ENCODE results near the gene SLC19A1.

SLC19A1 gene

DNA sequence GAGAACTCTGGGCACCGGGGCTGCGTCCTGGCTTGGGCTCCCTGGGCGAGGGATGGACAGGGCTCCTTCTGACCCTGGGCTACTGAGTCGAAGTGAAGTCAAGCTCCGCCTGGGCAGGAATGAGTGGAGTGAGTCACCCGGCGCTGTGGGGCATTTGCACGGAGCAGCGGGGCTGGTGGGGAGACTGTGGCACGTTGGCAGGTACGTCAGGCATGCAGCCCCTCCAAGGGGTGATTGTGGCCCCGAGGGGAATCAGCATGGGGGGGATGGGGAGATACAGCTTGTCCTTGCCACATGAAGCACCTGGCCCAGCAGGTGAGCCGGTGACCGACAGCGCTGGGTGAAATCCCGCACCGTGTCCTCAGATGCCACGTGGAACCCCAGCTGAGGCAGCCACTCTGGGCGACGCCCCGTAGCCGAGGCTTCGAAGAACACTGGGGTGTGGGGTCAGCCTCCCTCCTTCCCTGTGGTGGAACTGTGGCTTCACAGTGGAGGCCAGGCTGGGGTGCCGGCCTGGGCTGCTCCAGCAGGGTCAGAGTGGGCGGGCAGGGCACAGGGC is 74.9 kb downstream of the SLC19A1 start:
- Mint-ChIP-seq H3K4me1 (peaks cover 14% of the 10 kb centered on the region), H3K4me3 (no peak overlapping the region)

DNA sequence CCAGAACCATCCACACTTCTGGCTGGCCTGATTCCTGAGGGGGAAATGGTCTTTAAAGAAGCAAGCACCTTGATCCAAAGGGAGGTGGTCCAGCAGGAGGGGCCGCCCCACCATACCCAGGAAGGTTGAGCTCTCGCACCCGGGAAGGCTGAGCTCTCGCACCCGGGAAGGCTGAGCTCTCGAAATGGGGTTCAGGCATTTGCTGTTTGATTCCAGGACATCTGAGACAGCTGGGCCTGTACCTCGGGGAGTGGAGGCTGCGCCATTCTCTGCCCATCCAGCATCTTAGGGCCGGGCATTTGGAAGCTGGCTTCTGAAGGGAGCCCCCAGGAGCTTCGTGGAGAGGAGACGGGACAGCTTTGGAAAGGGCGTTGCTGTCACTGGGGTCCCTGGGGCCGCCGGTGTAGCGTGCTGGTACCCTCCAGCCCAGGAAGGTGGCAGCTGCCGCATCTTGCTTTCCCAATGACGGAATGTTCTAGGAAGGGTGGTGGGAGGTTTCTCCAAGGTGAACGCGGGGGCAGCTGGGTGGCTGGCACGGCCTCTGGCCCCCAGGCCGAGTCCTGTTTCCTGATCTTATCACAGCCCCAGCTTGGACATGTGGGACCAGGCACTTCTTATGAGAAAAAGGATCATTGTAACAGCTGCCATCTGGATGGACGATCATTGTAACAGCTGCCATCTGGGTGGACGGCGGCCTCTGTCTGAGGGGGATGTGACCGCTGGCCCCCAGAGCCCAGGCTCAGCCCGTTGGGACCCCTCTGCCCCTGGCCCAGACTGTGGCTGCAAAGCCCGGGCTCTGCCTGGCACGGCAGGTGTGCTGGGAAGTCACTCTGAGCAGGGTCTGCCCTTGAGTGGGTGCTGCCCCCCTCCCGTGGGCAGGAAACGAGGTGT is 75.7 kb downstream of the SLC19A1 start:
- H3K27ac Mint-ChIP-seq, result no peak overlapping the region
- H3K9me3 Mint-ChIP-seq, result peaks cover 9% of the 10 kb centered on the region
- ATAC-seq (ENCODE audit: low read depth), result no peak
- peaks cover 14% of the 10 kb centered on the region for H3K4me1 Mint-ChIP-seq
- DNase-seq (ENCODE audit: low spot score in 2 of 2), result no peak
- peak overlapping the region; percentile 83 for H3K4me3 Mint-ChIP-seq
- H3K36me3 Mint-ChIP-seq, result peaks cover 2% of the 10 kb centered on the region
- peaks cover 6% of the 10 kb centered on the region for H3K27me3 Mint-ChIP-seq

More for the DNA sequence above, 74.9 kb downstream of the SLC19A1 start:
- H3K36me3 Mint-ChIP-seq, result peaks cover 2% of the 10 kb centered on the region
- H3K27me3 Mint-ChIP-seq, result peaks cover 6% of the 10 kb centered on the region
- DNase-seq (ENCODE audit: low spot score in 2 of 2) (no peak), ATAC-seq (ENCODE audit: low read depth) (no peak)
- H3K9me3 Mint-ChIP-seq, result peaks cover 4% of the 10 kb centered on the region
- no peak overlapping the region for H3K27ac Mint-ChIP-seq

DNA sequence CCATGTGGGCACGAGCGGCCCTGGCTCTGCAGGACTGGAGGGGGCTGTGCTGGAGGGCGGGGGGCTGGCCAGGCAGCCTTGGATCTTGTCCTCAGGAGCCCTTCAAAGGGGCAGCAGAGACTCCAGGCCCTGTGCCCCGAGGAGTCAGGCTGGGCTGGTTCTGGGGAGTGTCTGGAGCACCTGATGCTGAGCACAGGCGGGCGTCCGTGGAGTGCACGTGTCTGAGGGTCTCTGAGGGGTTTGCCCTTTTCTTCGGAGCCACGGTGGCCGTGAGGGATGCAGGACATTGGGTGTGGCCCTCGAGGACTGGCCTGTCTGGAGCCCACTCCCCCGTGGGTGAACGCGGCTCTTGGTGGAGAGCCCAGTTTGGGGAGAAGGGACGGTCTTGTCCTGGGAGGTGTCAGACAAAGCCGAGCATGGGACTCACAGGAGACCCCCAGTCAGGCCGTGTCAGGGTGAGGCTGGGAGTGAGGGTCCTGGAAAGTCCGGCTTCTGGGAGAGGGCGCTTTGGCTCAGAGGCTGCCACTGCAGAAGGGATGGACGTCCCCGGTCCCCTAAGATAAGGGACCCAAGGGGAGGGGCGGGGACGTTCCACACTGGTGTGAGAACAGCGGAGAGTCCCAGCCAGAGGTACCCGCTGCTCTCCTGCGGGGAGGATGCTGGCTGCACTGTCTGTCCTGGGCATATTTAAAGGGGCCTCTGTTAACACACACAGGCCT is 76.5 kb downstream of the SLC19A1 start:
- peaks cover 2% of the 10 kb centered on the region for H3K36me3 Mint-ChIP-seq
- DNase-seq (ENCODE audit: low spot score in 2 of 2), result no peak
- peak overlapping the region; percentile 86 for H3K27ac Mint-ChIP-seq
- H3K4me1 Mint-ChIP-seq, result peaks cover 10% of the 10 kb centered on the region
- peaks cover 11% of the 10 kb centered on the region for H3K9me3 Mint-ChIP-seq
- H3K4me3 Mint-ChIP-seq, result peak overlapping the region; percentile 83
- peaks cover 8% of the 10 kb centered on the region for H3K27me3 Mint-ChIP-seq
- ATAC-seq (ENCODE audit: low read depth), result no peak

DNA sequence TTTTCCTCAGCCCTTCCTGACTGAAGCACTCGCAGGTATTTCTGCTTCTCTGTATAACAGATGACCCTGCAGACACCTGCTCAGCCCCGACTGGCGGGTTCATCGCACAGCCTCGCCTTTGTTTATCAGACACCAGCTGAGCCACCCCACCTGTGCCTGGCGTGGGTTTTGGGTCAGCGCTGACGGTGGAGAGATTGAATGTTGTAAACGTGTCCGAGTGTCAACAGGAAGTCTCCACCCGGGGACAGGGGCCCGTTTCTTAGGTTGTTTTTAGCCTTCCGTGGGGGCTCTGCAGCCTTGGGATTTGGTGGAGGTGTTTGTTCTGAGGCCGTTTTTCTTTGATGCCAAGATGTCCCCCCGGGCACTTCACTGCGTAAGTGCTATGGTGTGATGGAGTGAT is 77.1 kb downstream of the SLC19A1 start:
- peaks cover 10% of the 10 kb centered on the region for H3K4me1 Mint-ChIP-seq
- no peak for DNase-seq (ENCODE audit: low spot score in 2 of 2)
- H3K36me3 Mint-ChIP-seq, result peaks cover 2% of the 10 kb centered on the region
- ATAC-seq (ENCODE audit: low read depth), result peak; percentile 74
- peak overlapping the region; percentile 86 for H3K27ac Mint-ChIP-seq
- H3K4me3 Mint-ChIP-seq, result peak overlapping the region; percentile 83
- H3K9me3 Mint-ChIP-seq, result peaks cover 11% of the 10 kb centered on the region
- peaks cover 11% of the 10 kb centered on the region for H3K27me3 Mint-ChIP-seq

DNA sequence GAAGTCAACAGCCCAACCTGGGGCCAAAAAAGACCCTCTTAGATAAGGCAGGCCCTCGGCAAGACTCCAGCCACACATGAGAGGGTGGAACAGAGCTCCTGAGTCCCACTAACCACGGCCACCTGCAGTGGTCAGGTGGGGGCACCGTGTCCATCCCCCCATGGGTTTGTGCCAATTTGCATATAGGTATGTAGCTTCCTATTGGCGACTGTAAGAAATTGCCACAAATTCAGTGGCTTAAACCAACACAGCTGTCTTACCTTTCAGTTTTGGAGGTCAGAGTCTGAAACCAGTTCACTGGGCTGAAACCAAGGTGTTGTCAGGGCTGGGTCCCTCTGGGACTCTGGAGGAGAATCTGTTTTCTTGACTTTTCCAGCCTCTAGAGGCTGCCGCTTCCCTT is 77.9 kb downstream of the SLC19A1 start:
- Mint-ChIP-seq H3K4me3 (peak overlapping the region; percentile 83), H3K27me3 (peaks cover 11% of the 10 kb centered on the region), H3K4me1 (peaks cover 10% of the 10 kb centered on the region), H3K9me3 (peaks cover 11% of the 10 kb centered on the region), H3K36me3 (peaks cover 2% of the 10 kb centered on the region), H3K27ac (peak overlapping the region; percentile 86)
- peak; percentile 35 for ATAC-seq (ENCODE audit: low read depth)
- DNase-seq (ENCODE audit: low spot score in 2 of 2), result no peak

DNA sequence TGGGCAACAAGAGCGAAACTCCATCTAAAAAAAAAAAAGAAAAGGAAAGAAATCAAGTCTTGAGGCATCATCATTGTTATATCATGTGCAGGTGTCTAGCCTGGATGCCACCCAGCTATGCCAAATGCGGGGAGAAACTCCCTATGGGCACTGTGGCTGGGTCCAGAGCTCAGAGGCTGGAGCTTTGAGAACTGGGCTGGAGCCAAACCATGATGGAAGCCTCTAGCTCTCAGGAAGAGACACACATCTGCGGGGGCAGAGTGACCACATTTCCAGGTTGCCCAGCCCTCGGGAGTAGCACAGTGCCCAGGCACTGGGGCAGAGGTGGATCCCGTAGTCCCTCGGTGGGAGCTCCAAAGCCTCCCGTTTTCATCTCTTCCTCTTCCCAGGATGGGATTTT is 78.4 kb downstream of the SLC19A1 start:
- no peak for DNase-seq (ENCODE audit: low spot score in 2 of 2)
- Mint-ChIP-seq H3K36me3 (peaks cover 2% of the 10 kb centered on the region), H3K9me3 (peaks cover 11% of the 10 kb centered on the region), H3K27ac (no peak overlapping the region), H3K27me3 (peaks cover 11% of the 10 kb centered on the region), H3K4me1 (peaks cover 10% of the 10 kb centered on the region), H3K4me3 (no peak overlapping the region)
- ATAC-seq (ENCODE audit: low read depth), result no peak

DNA sequence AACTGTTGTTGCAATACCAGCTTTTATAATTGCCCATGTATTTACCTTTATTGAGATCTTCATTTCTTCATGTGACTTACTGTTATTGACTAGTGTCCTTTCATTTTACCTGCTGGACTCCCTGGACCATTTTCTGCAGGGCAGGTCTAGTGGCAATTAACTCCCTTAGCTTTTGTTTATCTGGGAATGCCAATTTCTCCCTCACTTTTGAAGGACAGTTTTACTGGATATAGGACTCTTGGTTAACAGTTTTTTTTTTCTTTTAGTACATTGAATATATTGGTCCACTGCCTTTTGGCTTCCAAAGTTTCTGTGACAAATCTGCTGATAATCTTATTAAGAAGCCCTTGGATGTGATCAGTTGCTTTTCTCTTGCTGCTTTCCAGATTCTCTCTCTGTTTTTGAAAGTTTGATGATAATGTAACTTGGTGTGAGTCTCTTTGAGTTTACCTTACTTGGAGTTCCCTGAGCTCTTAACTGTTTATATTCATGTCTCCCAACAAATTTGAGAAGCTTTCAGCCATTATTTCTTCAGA is 80.4 kb downstream of the SLC19A1 start:
- DNase-seq (ENCODE audit: low spot score in 2 of 2), result no peak
- H3K4me3 Mint-ChIP-seq, result no peak overlapping the region
- peaks cover 11% of the 10 kb centered on the region for H3K27me3 Mint-ChIP-seq
- no peak overlapping the region for H3K27ac Mint-ChIP-seq
- peaks cover 11% of the 10 kb centered on the region for H3K9me3 Mint-ChIP-seq
- H3K4me1 Mint-ChIP-seq, result peaks cover 10% of the 10 kb centered on the region
- ATAC-seq (ENCODE audit: low read depth), result no peak
- H3K36me3 Mint-ChIP-seq, result peaks cover 2% of the 10 kb centered on the region

DNA sequence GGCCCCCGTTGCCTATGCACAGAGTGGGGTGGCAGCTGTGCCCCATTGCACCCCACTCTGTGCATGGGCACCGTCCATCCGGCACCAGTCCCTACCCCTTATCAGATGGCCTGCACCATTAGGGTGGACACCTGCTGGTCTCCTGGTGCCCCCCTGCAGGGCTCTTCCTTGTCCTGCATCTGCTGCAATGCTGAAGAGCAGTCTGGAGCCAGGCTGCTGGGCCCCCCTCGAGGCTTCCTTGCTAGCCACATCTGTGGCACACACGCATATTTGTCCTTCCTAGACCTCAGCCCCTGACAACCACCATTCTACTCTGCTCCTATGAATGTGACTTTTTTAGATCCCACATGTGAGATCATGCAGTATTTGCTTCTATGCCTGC is 80.9 kb downstream of the SLC19A1 start:
- ATAC-seq (ENCODE audit: low read depth) (no peak), DNase-seq (ENCODE audit: low spot score in 2 of 2) (no peak)
- H3K36me3 Mint-ChIP-seq, result peaks cover 2% of the 10 kb centered on the region
- peaks cover 11% of the 10 kb centered on the region for H3K27me3 Mint-ChIP-seq
- H3K27ac Mint-ChIP-seq, result no peak overlapping the region
- H3K4me1 Mint-ChIP-seq, result peaks cover 10% of the 10 kb centered on the region
- peaks cover 11% of the 10 kb centered on the region for H3K9me3 Mint-ChIP-seq
- no peak overlapping the region for H3K4me3 Mint-ChIP-seq

DNA sequence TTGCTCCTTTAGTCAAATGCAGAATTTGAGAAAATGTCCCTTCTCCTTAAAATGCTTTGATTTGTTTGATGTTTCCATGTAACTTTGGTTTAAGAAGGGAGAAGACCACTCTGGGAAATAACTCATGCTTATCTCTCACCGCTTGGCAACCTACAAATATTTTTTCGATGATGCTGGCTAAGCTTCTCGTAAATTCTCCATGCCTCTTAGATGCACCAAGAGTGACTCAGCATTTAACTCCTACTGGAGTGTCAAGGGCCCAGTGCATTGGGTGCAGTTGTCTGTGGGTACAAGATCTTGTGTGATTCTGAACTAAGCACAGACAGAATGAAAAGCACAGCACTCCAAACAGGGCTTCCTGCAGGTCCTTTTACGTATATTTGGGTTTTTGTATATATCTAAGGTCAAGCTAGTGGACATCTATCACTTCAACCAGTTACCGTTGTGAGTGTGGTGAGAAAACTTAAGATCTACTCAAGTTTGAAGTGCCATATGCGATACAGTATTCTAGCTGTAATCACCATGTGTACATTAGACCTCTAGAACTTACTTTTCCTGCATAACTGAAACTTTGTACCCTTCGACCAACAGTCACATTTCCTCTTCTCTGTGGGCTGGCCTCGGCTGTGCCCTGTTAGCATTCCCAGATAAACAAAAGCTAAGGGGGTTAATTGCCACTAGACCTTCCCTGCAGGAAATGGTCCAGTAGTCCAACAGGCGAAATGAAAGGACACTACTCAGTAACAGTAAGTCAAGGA is 81.5 kb downstream of the SLC19A1 start:
- Mint-ChIP-seq H3K27ac (no peak overlapping the region), H3K9me3 (peaks cover 11% of the 10 kb centered on the region), H3K4me3 (no peak overlapping the region), H3K4me1 (peaks cover 10% of the 10 kb centered on the region), H3K27me3 (peaks cover 11% of the 10 kb centered on the region), H3K36me3 (peaks cover 2% of the 10 kb centered on the region)
- ATAC-seq (ENCODE audit: low read depth) (no peak), DNase-seq (ENCODE audit: low spot score in 2 of 2) (no peak)

DNA sequence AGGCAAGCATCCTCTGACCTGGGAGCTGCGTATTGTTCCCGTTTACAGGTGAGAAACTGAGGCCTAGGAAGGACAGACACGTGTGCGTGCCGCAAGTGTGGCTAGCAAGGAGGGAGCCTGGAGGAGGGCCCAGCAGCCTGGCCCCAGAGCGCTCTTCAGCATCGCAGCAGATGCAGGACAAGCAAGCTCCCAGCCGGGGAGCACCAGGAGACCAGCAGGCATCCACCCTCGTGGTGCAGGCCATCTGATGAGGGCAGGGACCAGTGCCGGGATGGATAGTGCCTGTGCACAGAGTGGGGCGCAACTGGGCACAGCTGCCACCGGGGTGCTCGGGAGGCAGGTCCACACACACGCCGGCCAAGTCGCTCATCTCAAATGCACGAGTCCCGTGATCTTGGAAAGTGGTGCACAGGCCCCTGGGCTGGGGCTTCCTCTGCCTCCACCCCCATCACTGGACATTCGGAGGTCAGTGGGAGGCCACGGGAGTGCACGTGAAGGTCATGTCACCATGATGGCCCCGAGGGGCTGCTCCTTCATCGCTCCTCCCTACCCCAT is 82.2 kb downstream of the SLC19A1 start:
- peaks cover 2% of the 10 kb centered on the region for H3K36me3 Mint-ChIP-seq
- no peak overlapping the region for H3K27ac Mint-ChIP-seq
- no peak overlapping the region for H3K4me3 Mint-ChIP-seq
- peaks cover 7% of the 10 kb centered on the region for H3K4me1 Mint-ChIP-seq
- H3K27me3 Mint-ChIP-seq, result peaks cover 7% of the 10 kb centered on the region
- ATAC-seq (ENCODE audit: low read depth) (no peak), DNase-seq (ENCODE audit: low spot score in 2 of 2) (no peak)
- H3K9me3 Mint-ChIP-seq, result peaks cover 11% of the 10 kb centered on the region

DNA sequence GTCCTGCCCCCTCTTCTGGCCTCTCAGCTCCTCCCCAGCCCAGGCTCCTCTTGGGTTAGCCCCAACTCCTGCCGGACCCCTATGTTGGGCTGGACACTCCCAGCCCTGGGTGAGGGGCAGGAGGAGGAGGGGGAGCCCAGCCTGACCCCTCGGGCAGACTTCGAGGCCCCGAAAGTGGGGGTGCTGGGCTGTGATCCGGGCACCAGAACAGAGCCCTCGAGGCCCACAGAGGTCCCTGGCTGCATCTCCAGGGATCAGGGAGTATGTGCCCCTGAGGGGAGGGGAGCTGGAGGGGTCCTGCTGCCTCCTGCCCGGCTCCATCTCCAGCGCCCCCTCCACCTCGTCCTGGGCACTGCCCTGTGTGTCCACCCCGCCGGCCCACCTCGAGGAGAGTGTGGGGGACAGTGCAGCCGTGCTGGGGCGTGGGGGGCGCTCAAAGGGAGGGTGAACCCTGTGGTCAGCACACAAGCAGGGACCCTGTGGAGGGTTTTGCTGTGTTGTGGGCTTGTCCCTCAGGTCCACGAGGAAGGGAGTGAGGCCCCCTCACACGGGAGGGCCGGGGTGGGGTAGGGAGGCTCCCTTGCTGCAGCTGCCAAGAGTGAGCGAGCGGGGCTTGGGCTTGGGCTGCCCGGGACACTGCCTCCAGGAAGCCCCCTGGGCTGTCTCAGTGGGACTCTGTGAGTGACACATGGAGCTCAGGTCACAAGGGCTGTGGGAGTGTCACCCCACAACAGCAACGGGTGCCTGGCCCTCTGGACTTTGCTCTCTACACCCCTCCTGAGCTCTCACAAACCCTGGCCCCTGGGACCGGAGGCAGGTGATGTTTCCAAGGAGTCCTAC is 82.8 kb downstream of the SLC19A1 start:
- DNase-seq (ENCODE audit: low spot score in 2 of 2) (no peak), ATAC-seq (ENCODE audit: low read depth) (no peak)
- Mint-ChIP-seq H3K27ac (no peak overlapping the region), H3K27me3 (peaks cover 5% of the 10 kb centered on the region), H3K4me1 (no peaks in the 10 kb centered on the region), H3K36me3 (no peaks in the 10 kb centered on the region), H3K9me3 (peaks cover 11% of the 10 kb centered on the region), H3K4me3 (no peak overlapping the region)

DNA sequence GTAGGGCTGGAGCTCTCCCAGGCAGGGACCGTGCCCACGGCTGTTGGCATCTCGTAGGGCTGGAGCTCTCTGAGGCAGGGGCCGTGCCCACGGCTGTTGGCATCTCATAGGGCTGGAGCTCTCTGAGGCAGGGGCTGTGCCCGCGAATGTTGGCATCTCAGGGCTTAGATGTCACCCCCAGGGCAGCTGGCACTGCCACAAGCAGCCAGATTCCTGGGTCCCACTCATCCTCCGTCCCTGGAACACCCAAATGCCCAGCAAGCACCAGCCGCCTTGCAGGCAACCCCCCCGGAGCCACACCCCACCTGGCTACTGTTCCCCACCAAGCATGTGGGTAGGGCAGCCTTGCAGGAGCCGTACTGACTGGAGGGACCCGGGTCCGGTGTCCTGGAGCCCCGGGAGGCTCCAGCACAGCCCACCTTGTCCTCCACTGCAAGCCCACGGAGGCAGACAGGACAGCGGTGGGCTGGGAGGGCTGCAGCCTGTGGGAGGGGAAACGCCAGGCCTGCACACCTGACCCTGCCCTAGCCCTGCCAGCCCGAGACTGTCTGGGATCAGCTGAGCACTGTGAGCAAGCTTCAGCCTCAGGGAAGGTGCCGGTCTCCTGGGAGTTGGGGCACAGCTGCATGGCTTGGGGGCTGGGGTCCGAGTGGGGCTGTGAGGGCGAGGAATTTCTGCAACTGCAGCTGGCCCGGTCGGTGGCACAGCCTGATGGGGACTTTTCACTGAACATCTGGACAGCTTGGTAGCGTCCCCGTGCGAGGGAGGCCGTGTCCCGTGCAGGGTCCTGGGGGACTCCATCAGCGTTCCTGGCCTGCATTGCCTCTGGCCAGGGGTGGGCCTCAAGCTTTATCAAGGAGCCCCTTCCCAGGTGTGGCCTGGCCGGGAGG is 83.7 kb downstream of the SLC19A1 start:
- Mint-ChIP-seq H3K4me3 (no peak overlapping the region), H3K4me1 (no peaks in the 10 kb centered on the region), H3K27ac (no peak overlapping the region), H3K36me3 (no peaks in the 10 kb centered on the region), H3K9me3 (peaks cover 11% of the 10 kb centered on the region), H3K27me3 (peaks cover 5% of the 10 kb centered on the region)
- DNase-seq (ENCODE audit: low spot score in 2 of 2), result no peak
- ATAC-seq (ENCODE audit: low read depth), result no peak
